H9 (cell line): Measurements from ENCODE around the gene B3GLCT. TPM values are rescaled to one million over a fixed set of nuclear protein-coding genes. Genes with fewer than 3 reads are reported as not detected.

Source experiments
- DNase-seq: peaks from one replicate; pipeline ENCODE4 v3.0.0-alpha.2; 2017
- H2AFZ ChIP-seq: one replicate; pipeline ENCODE4 v1.6.1; 2013; ENCODE audit warnings: mild to moderate bottlenecking, low read length, control low read depth, moderate library complexity
- H2AK5ac ChIP-seq: 2 replicates; pipeline ENCODE4 v1.6.1; 2013; ENCODE audit warnings: low read length, control low read depth, mixed read lengths; ENCODE audit not compliant: insufficient read length
- H2BK120ac ChIP-seq: one replicate; pipeline ENCODE4 v1.6.1; 2013; ENCODE audit warnings: low read depth, mild to moderate bottlenecking, low read length, control low read depth, inconsistent platforms; ENCODE audit not compliant: poor library complexity, severe bottlenecking
- H2BK12ac ChIP-seq: 2 replicates; pipeline ENCODE4 v1.6.1; 2013; ENCODE audit warnings: low read length, control low read depth, mixed read lengths, low read depth; ENCODE audit not compliant: insufficient read length
- H2BK15ac ChIP-seq: 2 replicates; pipeline ENCODE4 v1.6.1; 2013; ENCODE audit warnings: low read depth, low read length, control low read depth
- H2BK20ac ChIP-seq: one replicate; pipeline ENCODE4 v1.6.1; 2013; ENCODE audit warnings: low read depth, mild to moderate bottlenecking, low read length, control low read depth, inconsistent platforms; ENCODE audit not compliant: poor library complexity, severe bottlenecking
- H2BK5ac ChIP-seq: 2 replicates; pipeline ENCODE4 v1.6.1; 2013; ENCODE audit warnings: low read length, control low read depth, mixed read lengths; ENCODE audit not compliant: insufficient read length
- H3K14ac ChIP-seq: 2 replicates; pipeline ENCODE4 v1.6.1; 2013; ENCODE audit warnings: low read length, control low read depth; ENCODE audit not compliant: insufficient read depth
- H3K18ac ChIP-seq: 2 replicates; pipeline ENCODE4 v1.6.1; 2013; ENCODE audit warnings: low read depth, mild to moderate bottlenecking, mixed read lengths, low read length, control low read depth; ENCODE audit not compliant: insufficient read length
- H3K23ac ChIP-seq: 2 replicates; pipeline ENCODE4 v1.6.1; 2013; ENCODE audit warnings: low read length, control low read depth, mixed read lengths, low read depth; ENCODE audit not compliant: insufficient read length
- H3K23me2 ChIP-seq: 2 replicates; pipeline ENCODE4 v1.6.1; 2013; ENCODE audit warnings: low read depth, mild to moderate bottlenecking, mixed read lengths, low read length, control low read depth; ENCODE audit not compliant: insufficient read length, poor library complexity, severe bottlenecking
- H3K27ac ChIP-seq: 2 replicates; pipeline ENCODE4 v1.5.1; 2013; ENCODE audit warnings: low read length, control low read depth, mixed read lengths, low read depth; ENCODE audit not compliant: insufficient read length
- H3K27me3 ChIP-seq: 2 replicates; pipeline ENCODE4 v1.6.1; 2013; ENCODE audit warnings: low read length, control low read depth, inconsistent platforms; ENCODE audit not compliant: insufficient read depth
- H3K4ac ChIP-seq: 2 replicates; pipeline ENCODE4 v1.6.1; 2013; ENCODE audit warnings: low read depth, mild to moderate bottlenecking, control low read depth, inconsistent platforms, low read length, moderate library complexity
- H3K4me1 ChIP-seq: 2 replicates; pipeline ENCODE4 v1.6.1; 2013; ENCODE audit warnings: low read length, control low read depth, inconsistent platforms; ENCODE audit not compliant: insufficient read depth
- H3K4me2 ChIP-seq: 2 replicates; pipeline ENCODE4 v1.6.1; 2013; ENCODE audit warnings: low read length, control low read depth, mixed read lengths; ENCODE audit not compliant: insufficient read length, insufficient read depth
- H3K56ac ChIP-seq: 2 replicates; pipeline ENCODE4 v1.6.1; 2013; ENCODE audit warnings: low read depth, mild to moderate bottlenecking, mixed read lengths, low read length, control low read depth; ENCODE audit not compliant: insufficient read length
- H3K79me1 ChIP-seq: 2 replicates; pipeline ENCODE4 v1.6.1; 2013; ENCODE audit warnings: low read depth, mild to moderate bottlenecking, moderate library complexity, low read length, control low read depth, inconsistent platforms; ENCODE audit not compliant: insufficient read depth, poor library complexity, severe bottlenecking
- H3K79me2 ChIP-seq: 2 replicates; pipeline ENCODE4 v1.6.1; 2013; ENCODE audit warnings: low read length, control low read depth, inconsistent platforms; ENCODE audit not compliant: insufficient read depth
- H3K9ac ChIP-seq: 2 replicates; pipeline ENCODE4 v1.6.1; 2013; ENCODE audit warnings: low read length, control low read depth, mixed read lengths; ENCODE audit not compliant: insufficient read length; ENCODE audit errors: extremely low read depth
- H3K9me3 ChIP-seq: one replicate; pipeline ENCODE4 v1.6.1; 2013; ENCODE audit warnings: low read depth, low read length, inconsistent platforms; ENCODE audit not compliant: control insufficient read depth
- H3T11ph ChIP-seq: one replicate; pipeline ENCODE4 v1.6.1; 2013; ENCODE audit warnings: mild to moderate bottlenecking, low read length, control low read depth, inconsistent platforms
- H4K20me1 ChIP-seq: one replicate; pipeline ENCODE4 v1.6.1; 2013; ENCODE audit not compliant: control insufficient read depth, insufficient read length, insufficient read depth
- H4K5ac ChIP-seq: 2 replicates; pipeline ENCODE4 v1.6.1; 2013; ENCODE audit warnings: low read depth, mild to moderate bottlenecking, mixed read lengths, low read length, control low read depth; ENCODE audit not compliant: insufficient read length
- H4K8ac ChIP-seq: replicated peaks from 2 replicates; pipeline ENCODE4 v1.6.1; 2013; ENCODE audit warnings: low read length, control low read depth, mixed read lengths, low read depth; ENCODE audit not compliant: insufficient read length
- H4K91ac ChIP-seq: 2 replicates; pipeline ENCODE4 v1.6.1; 2013; ENCODE audit warnings: low read depth, mild to moderate bottlenecking, moderate library complexity, mixed read lengths, low read length, control low read depth; ENCODE audit not compliant: insufficient read length
- H3K27ac Mint-ChIP-seq, 3 experiments: 2 replicates in 2 of 3; 3 replicates in 1 of 3; pipeline ENCODE4 v1.8.0; 2020 to 2021; ENCODE audit warnings: mixed read lengths in 3 of 3, mild to moderate bottlenecking in 1 of 3, moderate library complexity in 1 of 3
- H3K27me3 Mint-ChIP-seq: 2 replicates; pipeline ENCODE4 v1.8.0; 2021; ENCODE audit warnings: low read depth, mild to moderate bottlenecking, moderate library complexity, mixed read lengths
- H3K36me3 Mint-ChIP-seq, 3 experiments: 2 replicates in 2 of 3; 3 replicates in 1 of 3; pipeline ENCODE4 v1.8.0; 2020 to 2021; ENCODE audit warnings: low read depth in 3 of 3, mixed read lengths in 3 of 3; ENCODE audit not compliant: insufficient read depth in 1 of 3
- H3K4me1 Mint-ChIP-seq, 2 experiments: 2 replicates each; pipeline ENCODE4 v1.8.0; 2020; ENCODE audit warnings: mixed read lengths in 2 of 2
- H3K4me3 Mint-ChIP-seq, 2 experiments: 2 replicates in 1 of 2; 3 replicates in 1 of 2; pipeline ENCODE4 v1.8.0; 2020 to 2021; ENCODE audit warnings: mild to moderate bottlenecking in 2 of 2, mixed read lengths in 2 of 2, moderate library complexity in 1 of 2
- H3K9me3 Mint-ChIP-seq, 2 experiments: 2 replicates in 1 of 2; 3 replicates in 1 of 2; pipeline ENCODE4 v1.8.0; 2020; ENCODE audit warnings: mild to moderate bottlenecking in 2 of 2, mixed read lengths in 2 of 2, moderate library complexity in 1 of 2
- WGBS: extraction: QIAGEN DNeasy Blood & Tissue Kit; methylation state at CpG from one replicate; pipeline ENCODE4 v1.1.7; 2013; ENCODE audit warnings: missing lambda C conversion rate, low lambda C conversion rate, mixed read lengths; ENCODE audit not compliant: insufficient read length; ENCODE audit errors: extremely low coverage; 5-methylcytosine and 5-hydroxymethylcytosine counted together
- total RNA-seq: library from RNA; stranded (reverse); gene quantifications from 2 replicates; pipeline ENCODE4 v1.2.1, GENCODE V29; 2021
- TF ChIP-seq, protein P1 (sequence below): fragments of 200-600 bp; sonication (generic); conservative IDR thresholded peaks from 3 replicates; pipeline ENCODE4 v1.8.0; 2021; ENCODE audit warnings: antibody characterized with exemption, mild to moderate bottlenecking

The B3GLCT gene
- total RNA-seq, 1 experiment from 2014 or later: 5.4 TPM

DNA sequence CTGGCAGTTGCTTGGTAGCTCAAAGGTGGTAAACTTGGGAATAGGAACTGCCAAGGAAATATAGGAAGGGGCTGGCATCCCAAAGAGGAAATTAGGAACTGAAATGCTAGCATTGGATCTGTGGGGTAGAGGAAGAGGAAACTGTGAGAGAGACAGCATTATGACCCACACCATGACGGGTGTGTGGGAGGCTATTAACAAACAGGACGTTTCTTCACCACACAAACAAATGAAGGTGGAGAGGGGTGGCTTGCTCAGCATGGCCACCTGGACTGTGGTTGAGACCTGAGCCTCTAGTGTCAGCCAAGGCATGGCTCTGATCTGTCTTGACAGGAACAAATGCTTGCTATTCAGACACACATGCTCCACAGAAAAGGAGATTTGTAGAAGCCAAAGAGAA is 178.2 kb downstream of the B3GLCT start:
- Mint-ChIP-seq H3K9me3 (no peaks in the 10 kb centered on the region; a peak in 1 of 5 replicates), H3K27ac (no peak overlapping the region), H3K4me3 (no peak overlapping the region), H3K27me3 (peaks cover 3% of the 10 kb centered on the region; the same call in 1 of the 2 replicates), H3K36me3 (no peaks in the 10 kb centered on the region), H3K4me1 (peaks cover 9% of the 10 kb centered on the region in 2 experiments)
- no peak overlapping the region for H3K27ac ChIP-seq
- H3K27me3 ChIP-seq: no peaks in the 10 kb centered on the region
- H2AK5ac ChIP-seq: no peak overlapping the region
- no peaks in the 10 kb centered on the region for H3K4me1 ChIP-seq
- H2BK5ac ChIP-seq: no peak overlapping the region
- H3K23me2 ChIP-seq: no peaks in the 10 kb centered on the region
- no peak overlapping the region for H2BK20ac ChIP-seq
- no peak overlapping the region for H2BK12ac ChIP-seq
- H3K14ac ChIP-seq: no peak overlapping the region
- H3K79me2 ChIP-seq: no peaks in the 10 kb centered on the region
- H4K8ac ChIP-seq: no peak overlapping the region
- no peaks in the 10 kb centered on the region for H4K20me1 ChIP-seq
- no peaks in the 10 kb centered on the region for H3K9me3 ChIP-seq
- no peak overlapping the region for H3T11ph ChIP-seq
- H4K5ac ChIP-seq: no peak overlapping the region
- no peak overlapping the region for H2AFZ ChIP-seq
- no peak overlapping the region for H2BK120ac ChIP-seq
- H4K91ac ChIP-seq: no peak overlapping the region
- H3K4ac ChIP-seq: no peak overlapping the region
- no peak overlapping the region; the same call in 1 of the 2 replicates for H2BK15ac ChIP-seq
- TF ChIP-seq, protein P1, sequence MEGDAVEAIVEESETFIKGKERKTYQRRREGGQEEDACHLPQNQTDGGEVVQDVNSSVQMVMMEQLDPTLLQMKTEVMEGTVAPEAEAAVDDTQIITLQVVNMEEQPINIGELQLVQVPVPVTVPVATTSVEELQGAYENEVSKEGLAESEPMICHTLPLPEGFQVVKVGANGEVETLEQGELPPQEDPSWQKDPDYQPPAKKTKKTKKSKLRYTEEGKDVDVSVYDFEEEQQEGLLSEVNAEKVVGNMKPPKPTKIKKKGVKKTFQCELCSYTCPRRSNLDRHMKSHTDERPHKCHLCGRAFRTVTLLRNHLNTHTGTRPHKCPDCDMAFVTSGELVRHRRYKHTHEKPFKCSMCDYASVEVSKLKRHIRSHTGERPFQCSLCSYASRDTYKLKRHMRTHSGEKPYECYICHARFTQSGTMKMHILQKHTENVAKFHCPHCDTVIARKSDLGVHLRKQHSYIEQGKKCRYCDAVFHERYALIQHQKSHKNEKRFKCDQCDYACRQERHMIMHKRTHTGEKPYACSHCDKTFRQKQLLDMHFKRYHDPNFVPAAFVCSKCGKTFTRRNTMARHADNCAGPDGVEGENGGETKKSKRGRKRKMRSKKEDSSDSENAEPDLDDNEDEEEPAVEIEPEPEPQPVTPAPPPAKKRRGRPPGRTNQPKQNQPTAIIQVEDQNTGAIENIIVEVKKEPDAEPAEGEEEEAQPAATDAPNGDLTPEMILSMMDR: no peak
- no peak overlapping the region for H3K23ac ChIP-seq
- no peak overlapping the region for H3K18ac ChIP-seq
- H3K9ac ChIP-seq: no peak overlapping the region
- no peak for DNase-seq
- WGBS: no CpG with 5 or more reads among the region's 2 CpGs
- no peak overlapping the region for H3K56ac ChIP-seq
- no peaks in the 10 kb centered on the region for H3K79me1 ChIP-seq
- no peak overlapping the region for H3K4me2 ChIP-seq
